ENCODE results near the gene MTMR12. TPM values are rescaled to one million over a fixed set of nuclear protein-coding genes. Genes with fewer than 3 reads are reported as not detected.

MTMR12 gene
- total and polyA plus RNA-seq, 2 of the 13 experiments (the other 11 are each of a cell fraction or from before 2014, with no cell fraction given): 23.4 to 36.6 TPM

- TF ChIP-seq KIAA2018 (CRISPR knock-in tag; IDR thresholded peaks at IDR 0.05; ENCODE audit: borderline replicate concordance) (no peak), FOXK1 (CRISPR knock-in tag; IDR thresholded peaks at IDR 0.05; ENCODE audit: borderline replicate concordance, low read depth) (peak; percentile 39; the same call in 1 of the 2 replicates), ARHGAP35 (CRISPR knock-in tag; IDR thresholded peaks at IDR 0.05; ENCODE audit: borderline replicate concordance) (0 out of 2 replicates have a peak, but pooled peaks have one; percentile 4), HHEX (CRISPR knock-in tag; IDR thresholded peaks at IDR 0.05) (no peak), TFDP1 (CRISPR knock-in tag; IDR thresholded peaks at IDR 0.05; ENCODE audit: borderline replicate concordance) (peak; percentile 76; the same call in 1 of the 2 replicates), NRL (CRISPR knock-in tag; IDR thresholded peaks at IDR 0.05; ENCODE audit: borderline replicate concordance) (no peak), HDAC2 (CRISPR knock-in tag; IDR thresholded peaks at IDR 0.05) (peak; percentile 11; the same call in 1 of the 2 replicates), PRDM4 (CRISPR knock-in tag; IDR thresholded peaks at IDR 0.05; ENCODE audit: borderline replicate concordance) (no peak), ZNF574 (CRISPR knock-in tag; IDR thresholded peaks at IDR 0.05) (0 out of 2 replicates have a peak, but pooled peaks have one; percentile 33), MATR3 (CRISPR knock-in tag; IDR thresholded peaks at IDR 0.05) (no peak), ZNF10 (CRISPR knock-in tag; IDR thresholded peaks at IDR 0.05; ENCODE audit: borderline replicate concordance, low read depth) (no peak), ZNF160 (CRISPR knock-in tag; IDR thresholded peaks at IDR 0.05) (no peak), TBX3 (IDR thresholded peaks at IDR 0.05; ENCODE audit: borderline replicate concordance) (peak; percentile 70; the same call in 1 of the 2 replicates)
Measured at GRCh38 chr5:32312595-32313332, at the start of gene MTMR12 (continued).

Measured in HepG2 (cell line).